Fibroblast of skin of right quadriceps (primary cell): ENCODE measurements around the gene KLF13.

Experiments
- DNase-seq: peaks from one replicate; pipeline ENCODE4 v3.0.0-alpha.2; 2013

Gene KLF13

DNA sequence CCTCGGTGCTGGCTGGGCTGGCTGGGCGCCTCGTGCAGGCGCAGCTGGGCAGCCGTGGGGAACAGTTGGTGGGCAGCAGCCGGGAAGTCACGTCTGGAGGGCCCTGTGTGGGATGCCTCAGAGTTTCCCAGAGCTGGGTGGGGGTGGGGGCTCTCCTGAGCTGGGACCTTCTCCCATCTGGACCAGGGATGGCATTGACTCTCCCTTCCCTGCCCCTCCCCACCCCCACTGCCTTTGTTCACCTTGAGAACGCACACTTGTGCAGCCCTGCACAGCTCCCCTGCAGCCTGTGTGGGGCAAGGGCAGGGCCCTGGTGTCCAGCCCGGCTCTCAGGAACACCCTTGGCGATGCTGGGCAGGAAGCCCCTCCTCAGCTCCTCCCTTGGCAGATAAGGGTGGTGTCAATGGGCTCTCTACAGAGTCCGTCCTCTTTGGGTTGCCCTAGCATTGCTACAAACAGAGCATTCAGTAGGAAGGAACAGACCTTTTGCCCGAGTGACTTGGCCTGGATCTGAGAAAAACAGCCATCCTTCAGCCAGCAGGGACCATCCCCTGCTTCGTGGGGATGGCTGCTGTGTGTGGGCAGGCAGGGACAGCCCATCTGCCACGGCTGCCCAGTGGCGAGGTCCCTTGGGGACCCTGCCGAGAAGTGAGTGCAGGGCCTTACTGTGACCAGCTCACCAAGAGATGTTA lies 25.5 kb upstream of the KLF13 start:
- DNase-seq = no peak

DNA sequence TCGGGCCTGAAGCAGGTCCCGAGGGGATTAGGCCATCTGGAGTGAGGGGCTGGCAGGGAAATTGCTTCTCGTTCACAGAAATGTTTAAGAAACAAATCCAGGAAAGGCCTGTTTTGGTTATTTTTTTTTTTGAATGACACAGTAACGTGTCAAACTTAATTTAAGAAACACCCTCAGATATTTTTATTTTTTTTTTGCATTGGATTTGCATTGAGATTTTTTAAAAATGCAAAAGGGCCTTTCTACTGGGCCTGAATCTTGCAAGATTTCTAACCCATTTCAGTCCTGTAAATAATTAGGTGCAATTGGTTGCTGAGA lies 25.0 kb upstream of the KLF13 start:
- no peak for DNase-seq

DNA sequence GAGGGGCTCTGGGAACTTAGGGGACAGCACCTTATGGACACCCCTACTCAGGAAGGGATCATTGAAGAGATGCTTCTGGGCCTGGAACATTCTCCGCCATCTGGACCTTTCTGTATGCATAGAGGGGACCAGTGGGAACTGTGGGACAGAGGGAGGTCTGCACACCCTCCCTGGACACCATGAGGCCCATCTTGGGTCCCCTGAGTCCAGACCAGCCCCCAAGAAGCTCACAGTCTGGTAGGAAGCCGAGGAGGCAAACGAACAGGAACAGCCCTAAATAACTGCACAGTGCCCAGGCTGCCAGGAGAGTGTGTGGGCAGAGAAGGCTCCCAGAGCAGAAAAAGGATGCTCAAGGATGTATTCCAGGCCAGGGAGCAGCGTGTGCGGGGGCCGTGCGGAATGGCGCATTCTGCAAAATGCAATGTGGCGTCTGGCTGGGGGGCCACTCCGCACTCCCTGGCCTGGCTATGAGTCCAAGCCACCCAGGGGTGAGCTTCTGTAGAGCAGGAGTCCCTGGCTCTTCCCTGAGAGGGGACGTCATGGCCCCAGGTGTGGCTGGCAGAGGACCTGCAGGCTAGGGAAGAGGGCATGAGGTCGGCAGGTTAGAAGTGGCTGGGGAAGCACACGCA lies 24.5 kb upstream of the KLF13 start:
- DNase-seq = no peak

DNA sequence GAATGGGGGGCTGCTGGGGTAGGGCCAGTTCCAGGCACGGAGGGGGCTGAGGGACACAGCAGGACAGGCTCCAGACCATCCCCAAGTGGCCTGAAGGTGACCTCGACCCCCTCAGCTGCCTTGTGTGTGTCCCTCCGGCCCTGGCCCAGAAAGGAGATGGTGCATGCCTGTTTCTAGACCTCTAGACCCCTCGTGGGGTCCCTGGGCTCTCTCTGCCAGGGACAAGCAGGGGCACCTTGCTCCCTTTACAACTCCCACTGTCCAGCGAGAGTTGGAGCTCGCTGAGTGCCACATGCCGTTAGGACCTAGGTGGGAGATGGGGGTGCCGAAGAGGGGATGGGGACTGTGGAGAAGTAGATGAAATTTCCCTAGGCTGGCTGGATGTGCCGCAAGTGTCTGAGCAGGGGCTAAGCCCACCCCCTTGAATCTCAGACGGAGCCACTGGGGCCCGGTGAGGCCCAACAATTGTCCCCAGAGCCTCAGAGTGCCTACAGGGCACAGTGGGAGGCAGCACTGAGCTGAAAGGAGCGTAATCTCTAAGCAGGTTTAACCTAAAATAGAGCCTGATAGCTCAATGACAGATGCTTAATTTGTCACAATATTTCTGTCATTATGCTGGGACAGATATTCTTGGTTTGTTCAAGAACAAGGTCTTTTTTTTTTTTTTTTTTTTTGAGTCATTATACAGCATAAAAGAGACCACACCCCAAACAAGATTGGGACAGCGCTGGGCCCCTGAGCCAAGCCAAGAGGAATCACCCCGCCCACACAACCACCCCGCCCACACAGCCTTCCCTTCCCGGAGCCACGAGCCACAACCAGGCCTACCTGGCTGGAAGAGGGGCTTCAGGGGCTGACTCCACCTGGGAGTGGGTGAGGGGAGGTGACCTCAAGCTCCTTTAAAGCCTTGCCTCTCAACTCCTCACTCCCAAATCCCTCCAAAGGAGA lies 23.6 kb upstream of the KLF13 start:
- no peak for DNase-seq

DNA sequence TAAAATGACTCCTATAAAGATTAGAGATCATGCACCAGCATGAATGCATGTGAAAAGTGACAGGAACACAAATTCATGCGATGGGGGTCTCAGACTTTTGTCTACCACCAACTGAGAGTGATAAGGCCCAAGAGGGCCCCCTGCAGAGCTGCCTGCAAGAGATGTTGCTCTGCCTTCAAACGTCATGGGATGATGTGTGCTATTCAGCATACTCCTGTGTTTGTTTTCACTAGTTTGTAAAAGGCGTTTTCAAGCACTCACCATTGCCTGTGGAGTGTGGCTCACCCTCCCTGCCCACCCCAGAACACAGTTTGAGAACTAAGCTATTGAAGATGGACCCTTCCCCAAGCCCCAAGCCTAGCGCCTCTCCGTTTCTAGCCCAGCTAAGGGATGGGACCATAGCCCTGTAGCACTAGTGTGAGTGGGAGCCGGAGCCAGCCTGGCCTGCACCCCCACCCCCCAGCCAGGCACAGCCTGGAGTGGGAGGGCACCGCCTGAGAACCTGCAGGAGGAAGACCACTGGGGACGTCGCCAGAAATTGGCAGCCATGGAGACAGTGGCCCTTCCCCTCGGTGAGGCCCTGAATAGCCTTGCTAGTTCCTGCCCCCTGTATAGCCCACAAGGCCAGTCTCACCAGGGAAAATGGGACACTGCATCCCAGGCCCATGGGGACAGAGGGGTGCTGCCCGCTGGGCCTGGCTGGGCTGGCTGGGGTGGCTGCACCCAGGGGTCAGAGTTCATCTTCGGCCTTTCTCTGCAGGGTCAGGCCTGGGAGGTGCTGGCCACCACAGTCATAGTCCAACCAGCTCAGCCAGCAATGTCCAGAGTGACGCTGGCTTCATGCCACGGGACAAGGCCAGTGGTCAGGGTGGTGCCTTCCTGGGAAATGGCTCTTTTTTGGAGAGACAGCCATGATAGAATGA lies 22.6 kb upstream of the KLF13 start:
- no peak for DNase-seq

DNA sequence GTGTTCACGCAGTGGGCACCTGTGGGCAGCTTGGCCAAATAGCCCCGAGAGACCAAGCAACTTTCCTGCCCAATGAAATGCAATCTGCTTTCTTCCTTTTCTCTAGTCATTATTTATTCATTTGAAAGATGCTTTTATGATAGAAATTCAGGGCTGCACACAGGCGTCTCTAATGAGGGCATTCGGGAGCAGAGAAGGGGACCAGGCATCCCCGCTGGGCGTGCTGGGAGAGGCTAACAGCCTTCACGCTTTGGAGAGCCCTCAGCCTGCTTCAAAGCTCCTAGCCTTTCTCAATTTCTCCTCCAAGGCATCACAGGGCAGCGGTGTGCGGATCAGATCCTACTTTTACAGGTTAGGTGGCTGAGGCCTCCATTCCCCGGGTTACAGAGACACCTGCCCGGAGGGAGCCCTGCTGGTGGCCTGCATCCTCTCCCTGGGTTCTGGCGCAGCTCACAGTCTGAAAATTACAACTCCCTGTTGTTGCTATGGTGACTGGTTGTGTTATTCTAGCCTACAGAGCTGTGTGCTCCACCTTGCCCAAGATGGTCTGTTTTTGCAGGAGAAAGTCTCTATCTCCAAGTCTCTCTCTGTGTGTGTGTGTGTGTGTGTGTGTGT lies 21.8 kb upstream of the KLF13 start:
- DNase-seq = no peak

DNA sequence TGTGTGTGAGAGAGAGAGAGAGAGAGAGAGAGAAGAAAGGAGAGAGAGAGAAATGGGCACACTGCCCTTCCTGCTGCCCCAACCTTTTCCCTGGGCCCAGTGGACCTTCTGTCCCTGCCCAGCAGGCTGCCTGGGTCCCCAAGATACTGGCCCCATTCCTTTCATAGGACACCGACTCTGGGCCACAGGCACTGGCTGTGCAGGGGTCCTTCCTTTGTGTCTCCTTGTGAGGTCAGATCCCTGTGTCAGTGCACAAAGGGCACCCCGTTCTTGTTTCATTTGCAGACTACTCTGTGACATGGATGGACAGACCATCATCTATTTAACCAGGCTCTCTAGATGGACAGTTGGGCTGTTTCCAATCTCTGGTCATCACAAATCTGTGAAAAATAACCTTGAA lies 21.3 kb upstream of the KLF13 start:
- DNase-seq = no peak

DNA sequence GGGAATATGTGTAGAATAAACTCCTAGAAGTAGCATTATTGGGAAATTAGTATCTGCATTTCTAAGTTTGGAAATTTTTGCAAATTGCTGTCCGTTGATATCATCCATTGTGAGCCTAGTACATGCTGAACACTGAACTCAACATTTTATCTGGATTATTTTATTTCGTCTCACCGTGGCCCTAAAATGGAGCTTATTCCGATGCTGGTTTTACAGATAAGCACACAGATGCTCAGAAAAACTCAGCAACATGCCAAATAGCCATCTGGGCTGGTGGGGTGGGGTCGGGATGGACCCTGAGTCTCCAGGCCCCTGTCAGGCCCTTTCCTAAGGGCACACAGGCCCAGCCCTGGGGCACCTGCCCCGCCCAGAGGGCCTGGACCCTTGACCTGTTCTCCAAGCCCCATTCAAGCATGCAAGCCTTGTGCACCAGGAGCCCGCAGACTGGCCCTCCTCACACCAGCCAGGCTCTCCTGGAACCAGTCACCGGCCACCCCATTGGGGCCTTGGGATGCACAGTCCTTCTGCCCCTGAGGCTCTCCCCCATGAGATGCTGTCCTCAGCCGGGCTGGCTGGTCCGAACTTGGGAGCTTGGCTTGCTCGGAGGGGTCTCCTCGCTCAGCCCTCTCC lies 20.7 kb upstream of the KLF13 start:
- no peak for DNase-seq

DNA sequence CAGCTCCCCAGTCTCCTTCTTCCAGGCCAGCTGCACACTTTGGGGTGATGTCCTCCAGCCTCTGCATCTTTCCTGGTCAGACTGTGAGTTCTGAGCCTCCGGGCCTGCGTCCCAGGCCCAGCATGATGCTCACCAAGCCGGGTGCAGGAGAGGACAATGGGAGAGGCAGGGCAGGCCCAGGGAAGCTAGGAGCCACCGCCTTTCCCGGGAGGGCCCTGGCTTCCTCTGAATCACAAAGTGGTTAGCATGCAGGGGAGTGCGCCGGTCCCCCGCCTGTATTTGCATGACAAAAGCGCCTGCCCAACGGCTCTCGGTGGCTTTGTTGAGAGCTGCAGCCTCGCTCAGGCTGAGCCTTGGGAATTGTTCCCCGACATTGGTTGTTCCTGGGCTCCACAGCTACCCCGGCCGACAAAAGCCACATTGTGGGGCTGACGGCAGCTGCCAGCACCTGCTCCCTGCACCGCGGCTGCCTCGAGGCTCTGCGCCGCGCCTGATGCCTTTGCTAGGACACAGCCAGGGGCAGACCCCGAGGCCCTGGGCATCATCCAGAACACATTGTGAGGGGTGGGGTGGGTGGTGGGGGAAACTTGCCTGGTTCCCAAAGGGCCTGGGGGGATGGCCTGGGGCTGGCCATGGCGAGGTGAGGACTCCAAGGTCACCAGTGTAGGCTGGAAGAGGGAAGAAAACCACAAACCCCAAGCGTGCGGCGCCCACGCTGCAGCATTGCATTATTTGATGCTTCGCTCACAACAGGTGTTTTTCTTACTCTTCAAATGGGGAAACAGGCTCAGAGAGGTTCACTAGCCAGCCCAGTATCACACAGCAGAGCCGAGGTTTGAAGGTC lies 20.0 kb upstream of the KLF13 start:
- no peak for DNase-seq

DNA sequence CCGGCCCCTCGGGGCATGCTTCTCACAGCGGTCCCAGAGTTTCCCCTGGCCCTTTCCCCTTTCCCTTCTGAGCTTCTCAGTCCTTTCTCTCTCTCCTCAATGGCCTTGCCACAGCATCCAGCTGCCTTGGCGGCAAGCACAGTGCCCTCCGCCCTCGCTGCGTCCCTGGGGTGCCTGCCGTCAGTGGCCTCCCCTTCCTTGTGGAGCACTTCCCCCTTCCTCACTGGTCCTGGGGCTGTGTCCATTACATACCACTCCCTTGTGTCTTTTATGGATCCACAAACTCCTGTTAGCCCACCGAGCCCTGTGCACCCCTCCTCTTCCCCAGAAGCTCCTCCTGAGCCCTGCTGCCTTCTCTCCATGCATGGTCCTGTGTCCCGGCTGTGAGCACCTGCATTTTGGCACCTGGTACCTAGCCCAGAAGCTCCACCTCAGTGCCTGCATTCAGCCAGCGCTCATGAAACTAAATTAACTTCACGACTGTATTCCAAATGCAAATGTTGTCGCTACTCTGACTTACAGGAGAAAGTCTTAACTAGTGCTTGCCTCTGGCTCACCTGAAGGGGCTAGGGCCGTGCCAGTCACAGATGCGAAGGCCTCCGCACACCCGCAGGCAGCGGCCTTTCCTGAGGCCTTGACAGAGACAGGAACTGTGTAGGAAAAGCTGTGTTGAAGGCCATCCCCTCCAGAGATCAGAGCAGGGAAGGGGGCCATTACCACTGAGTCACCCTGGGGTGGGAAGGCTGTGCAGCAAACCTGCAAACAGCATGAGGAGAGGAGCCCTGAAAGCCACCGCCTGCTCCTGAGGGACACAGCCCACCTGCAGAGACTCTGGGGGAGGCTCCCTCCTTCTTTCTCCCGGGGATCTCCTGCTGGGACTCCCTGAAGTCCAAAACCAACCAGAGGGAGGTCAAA lies 19.1 kb upstream of the KLF13 start:
- DNase-seq = no peak

DNA sequence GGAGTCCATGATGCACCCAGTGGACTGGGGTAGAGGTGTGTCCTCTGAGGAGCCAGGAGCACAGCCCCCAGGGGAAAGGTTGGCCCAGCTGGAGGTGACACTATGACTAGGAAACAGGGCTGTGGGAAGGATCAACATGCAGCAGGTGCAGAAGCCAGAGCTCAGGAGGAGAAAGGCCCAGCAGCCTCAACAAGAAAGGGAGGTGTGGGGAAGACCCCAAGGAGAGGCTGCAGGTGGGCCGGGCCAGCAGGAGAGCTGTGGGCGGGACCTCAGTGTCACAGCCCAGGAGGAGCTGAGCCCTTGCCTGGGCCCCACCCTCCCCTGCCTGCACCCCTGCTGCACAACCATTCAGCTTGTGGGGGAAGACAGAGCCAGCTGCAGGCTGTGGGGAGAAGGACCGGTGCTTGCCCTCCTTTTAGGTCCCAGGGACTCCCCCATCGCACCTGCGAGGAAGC lies 18.4 kb upstream of the KLF13 start:
- DNase-seq = no peak

DNA sequence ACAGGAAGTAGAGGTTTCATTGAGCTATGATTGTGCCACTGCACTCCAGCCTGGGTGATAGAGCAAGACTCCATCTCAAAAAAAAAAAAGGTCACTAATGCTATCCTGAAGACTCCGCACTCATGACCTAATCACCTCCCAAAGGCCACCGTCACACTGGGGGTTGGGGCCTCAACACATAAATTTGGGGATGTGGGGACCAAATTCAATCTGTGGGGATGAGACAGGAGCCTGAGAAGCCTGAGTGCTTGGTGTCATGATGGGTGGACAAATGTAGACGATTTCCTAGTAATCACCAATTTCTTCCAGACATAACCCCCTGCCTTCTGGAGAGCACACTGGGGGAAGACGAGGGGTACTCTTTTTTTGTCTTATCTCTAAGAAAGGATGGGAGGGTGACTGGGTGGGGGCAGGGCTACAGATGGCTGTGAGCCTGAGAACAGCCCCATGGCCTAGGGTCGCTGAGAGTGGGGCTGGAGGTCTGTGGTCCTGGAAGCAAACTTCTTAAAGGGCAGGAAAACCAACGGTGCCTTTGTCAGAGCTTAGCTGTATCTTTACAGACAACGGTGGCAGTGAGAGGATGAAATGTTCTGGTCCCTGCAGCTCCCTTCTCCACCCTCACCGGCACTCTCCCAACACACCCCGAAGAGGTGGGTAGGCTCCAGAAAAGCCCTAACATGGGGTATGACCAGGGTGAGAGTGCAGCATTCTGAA lies 16.6 kb upstream of the KLF13 start:
- no peak for DNase-seq

DNA sequence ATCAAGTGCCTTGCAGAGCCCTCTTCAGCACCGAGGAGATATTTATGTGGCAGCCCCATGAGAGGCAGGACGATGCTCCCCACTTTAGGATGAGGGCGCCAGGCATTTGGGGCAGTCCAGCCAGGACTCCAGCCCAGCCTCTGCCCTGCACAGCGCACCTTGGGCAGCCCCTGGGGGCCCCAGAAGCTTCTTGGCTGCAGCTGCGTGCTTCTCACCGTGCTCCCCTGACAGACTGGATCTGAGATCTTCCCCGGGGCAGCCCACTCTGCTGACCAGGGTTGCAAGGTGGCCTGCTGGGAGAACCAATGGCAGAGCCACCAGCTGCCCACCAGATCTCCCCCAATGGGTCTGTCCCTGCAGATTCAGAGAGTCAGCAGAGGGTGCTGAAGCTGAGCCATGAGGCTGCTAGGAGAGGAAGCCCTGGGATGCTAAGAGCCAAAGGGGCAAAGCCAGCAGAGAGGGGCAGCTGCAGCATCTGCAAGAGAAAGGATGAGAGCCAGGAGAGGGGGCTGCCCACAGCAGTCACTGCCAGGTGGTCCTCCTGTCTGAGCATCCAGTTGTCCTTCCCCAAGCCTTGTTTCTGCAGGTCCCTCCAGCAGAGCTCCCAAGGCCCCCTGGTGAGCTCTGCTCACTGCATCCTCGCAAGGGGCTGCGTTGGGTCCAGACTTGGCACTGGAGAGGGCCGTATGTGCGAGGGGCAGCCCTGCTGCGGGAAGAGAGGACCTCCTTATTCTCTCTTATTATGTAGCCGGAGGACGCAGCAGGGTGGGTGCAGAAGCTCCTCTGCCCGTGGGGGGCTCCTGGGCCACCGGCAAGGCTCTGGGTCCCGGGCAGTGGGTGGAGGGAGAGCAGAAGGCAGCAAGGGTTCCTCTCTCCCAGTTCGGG lies 14.7 kb upstream of the KLF13 start:
- DNase-seq = no peak

DNA sequence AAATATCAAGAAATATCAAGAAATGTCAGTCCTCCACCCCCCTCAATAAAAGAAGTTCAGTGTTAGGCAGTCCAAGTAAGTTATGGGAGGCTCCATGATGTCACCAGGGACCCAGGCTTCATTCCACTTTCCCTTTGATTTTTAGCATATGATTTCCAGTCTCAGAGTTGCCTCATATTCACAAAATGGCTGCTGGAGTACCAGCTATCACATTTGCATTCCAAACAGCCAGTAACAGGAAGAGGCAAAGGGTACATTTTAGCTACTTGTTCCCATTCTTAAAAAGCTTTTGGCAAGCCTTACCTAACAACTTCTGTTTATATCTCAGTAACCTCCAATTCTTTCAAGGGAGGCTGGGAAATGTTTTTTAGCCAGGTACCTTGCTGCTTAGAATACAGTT lies 13.4 kb upstream of the KLF13 start:
- no peak for DNase-seq

DNA sequence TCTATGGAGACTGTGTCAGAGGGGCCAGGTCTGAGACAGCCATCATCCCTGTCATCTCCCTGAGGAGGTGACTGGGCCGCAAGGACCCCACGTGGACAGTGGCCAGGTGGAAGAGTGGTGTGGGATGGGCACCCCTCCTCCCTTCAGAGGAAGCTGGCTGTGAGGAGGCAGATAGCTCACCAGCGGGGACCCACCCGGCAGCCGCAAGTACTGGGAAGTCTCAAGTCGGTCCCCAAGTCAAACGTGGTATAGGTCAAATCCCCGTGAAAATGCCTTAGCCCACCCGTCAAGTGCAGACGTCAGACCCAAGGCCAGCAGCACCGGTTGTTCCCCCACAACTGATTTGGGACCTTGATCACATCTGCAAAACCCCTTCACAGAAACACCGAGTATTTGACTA lies 12.3 kb upstream of the KLF13 start:
- no peak for DNase-seq

DNA sequence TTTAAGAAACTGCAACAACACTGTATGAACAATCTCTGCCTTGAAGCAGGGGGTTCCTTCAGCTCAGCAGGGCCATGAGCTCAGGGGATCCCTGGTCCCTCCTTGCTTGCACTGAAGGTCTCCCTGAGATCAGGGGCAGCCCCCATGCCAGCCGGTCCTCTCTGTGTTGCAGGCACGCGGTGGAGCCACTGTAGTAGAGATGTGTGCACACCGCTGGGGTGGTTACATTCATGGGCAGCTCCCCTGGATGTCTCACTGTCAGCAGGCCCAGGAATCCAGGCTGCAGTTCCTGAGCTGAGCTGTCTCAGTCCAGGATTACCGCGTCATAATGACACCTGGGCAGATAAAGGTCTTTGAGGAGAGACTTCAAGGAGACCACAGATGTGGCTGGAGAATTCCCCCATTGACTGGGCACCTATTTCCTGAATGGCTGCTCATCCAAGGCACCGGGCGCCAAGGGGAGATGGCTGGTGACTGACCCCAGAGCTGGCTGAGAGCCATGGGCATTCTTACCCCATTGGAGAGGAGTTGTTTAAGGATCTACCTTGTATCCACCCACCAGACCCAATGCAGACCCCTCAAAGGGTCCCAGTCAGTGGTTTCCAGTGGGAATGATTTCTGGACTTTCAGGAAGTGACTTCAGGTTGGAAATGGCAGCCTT lies 10.4 kb upstream of the KLF13 start:
- no peak for DNase-seq

DNA sequence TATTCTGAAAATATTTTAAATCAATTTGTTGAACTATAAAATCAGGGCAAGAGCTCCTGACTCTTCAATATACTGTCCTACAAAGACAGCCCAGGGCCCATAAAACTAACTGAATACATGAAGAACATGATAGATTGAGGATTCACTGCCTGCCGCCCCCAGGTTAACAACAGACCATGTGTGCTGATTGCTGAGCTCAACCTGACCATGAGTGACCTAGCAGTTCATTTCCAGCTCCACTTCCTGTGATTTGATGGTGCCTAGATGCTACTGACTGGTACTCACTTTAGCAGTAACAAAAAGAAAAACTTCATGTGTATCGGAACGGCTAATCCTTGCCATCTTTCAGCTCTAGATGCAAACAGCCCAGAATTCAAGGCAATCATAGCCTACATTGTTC lies 9.6 kb upstream of the KLF13 start:
- DNase-seq = no peak
